Measurements from ENCODE around the gene ZNF280C.
"Not testable (repeated sequence)": the region's sequence is repeated elsewhere in the genome, so short reads cannot be mapped to it uniquely, and the experiment has no call there.

Gene ZNF280C

GRCh38 chrX:130261296-130261893, 7.3 kb downstream of the ZNF280C start:
- no peak for DNase-seq

- DNase-seq = no peak
Measured at GRCh38 chrX:130260316-130260715, 8.4 kb downstream of the ZNF280C start.

- no peak for DNase-seq
Measured at GRCh38 chrX:130253916-130254315, 14.8 kb downstream of the ZNF280C start.

- no peak for DNase-seq
Measured at GRCh38 chrX:130251671-130252070, 17.0 kb downstream of the ZNF280C start.

GRCh38 chrX:130247996-130248395, 20.7 kb downstream of the ZNF280C start:
- no peak for DNase-seq

GRCh38 chrX:130246084-130246483, 22.6 kb downstream of the ZNF280C start:
- no peak for DNase-seq

GRCh38 chrX:130245441-130245840, 23.3 kb downstream of the ZNF280C start:
- DNase-seq = no peak

GRCh38 chrX:130231184-130231583, 37.5 kb downstream of the ZNF280C start:
- not testable (repeated sequence) for DNase-seq

- DNase-seq = no peak
Measured at GRCh38 chrX:130228871-130229270, 39.8 kb downstream of the ZNF280C start.

- no peak for DNase-seq
Measured at GRCh38 chrX:130224810-130225209, 43.9 kb downstream of the ZNF280C start.

GRCh38 chrX:130216320-130216719, 52.4 kb downstream of the ZNF280C start:
- no peak for DNase-seq

- no peak for DNase-seq
Measured at GRCh38 chrX:130213376-130213775, 55.3 kb downstream of the ZNF280C start.

- no peak for DNase-seq
Measured at GRCh38 chrX:130212371-130212770, 56.3 kb downstream of the ZNF280C start.

- no peak for DNase-seq
Measured at GRCh38 chrX:130211415-130212186, 57.1 kb downstream of the ZNF280C start.

- DNase-seq = no peak
Measured at GRCh38 chrX:130204647-130205046, 64.1 kb downstream of the ZNF280C start.

GRCh38 chrX:130197464-130197863, 71.2 kb downstream of the ZNF280C start:
- no peak for DNase-seq

- no peak for DNase-seq
Measured at GRCh38 chrX:130196466-130196865, 72.2 kb downstream of the ZNF280C start.

GRCh38 chrX:130190801-130191200, 77.9 kb downstream of the ZNF280C start:
- DNase-seq = no peak

- DNase-seq = no peak
Measured at GRCh38 chrX:130186651-130187050, 82.0 kb downstream of the ZNF280C start.

GRCh38 chrX:130184857-130185256, 83.8 kb downstream of the ZNF280C start:
- DNase-seq = no peak

GRCh38 chrX:130184168-130184567, 84.5 kb downstream of the ZNF280C start:
- DNase-seq = no peak

- DNase-seq = no peak
Measured at GRCh38 chrX:130179579-130180215, 89.0 kb downstream of the ZNF280C start.

- no peak for DNase-seq
Measured at GRCh38 chrX:130179170-130179569, 89.5 kb downstream of the ZNF280C start.

- no peak for DNase-seq
Measured at GRCh38 chrX:130176942-130177341, 91.8 kb downstream of the ZNF280C start.
